AG09309 (cell line): ENCODE measurements around the gene RNF208.

ENCODE experiments used
- DNase-seq: peaks from one replicate; pipeline ENCODE4 v3.0.0-alpha.2; 2010; ENCODE audit warnings: low read depth
- H3K4me3 ChIP-seq: 2 replicates; pipeline ENCODE4 v1.5.1; 2011; ENCODE audit warnings: mild to moderate bottlenecking, low read depth, low read length, moderate library complexity; ENCODE audit not compliant: control insufficient read depth
- CTCF ChIP-seq: IDR thresholded peaks from 2 replicates; pipeline ENCODE4 v1.5.1; 2011; ENCODE audit warnings: mild to moderate bottlenecking, low read depth, low read length, inconsistent platforms; ENCODE audit not compliant: insufficient read depth, control insufficient read depth; ENCODE audit errors: missing control alignments

RNF208 gene

DNA sequence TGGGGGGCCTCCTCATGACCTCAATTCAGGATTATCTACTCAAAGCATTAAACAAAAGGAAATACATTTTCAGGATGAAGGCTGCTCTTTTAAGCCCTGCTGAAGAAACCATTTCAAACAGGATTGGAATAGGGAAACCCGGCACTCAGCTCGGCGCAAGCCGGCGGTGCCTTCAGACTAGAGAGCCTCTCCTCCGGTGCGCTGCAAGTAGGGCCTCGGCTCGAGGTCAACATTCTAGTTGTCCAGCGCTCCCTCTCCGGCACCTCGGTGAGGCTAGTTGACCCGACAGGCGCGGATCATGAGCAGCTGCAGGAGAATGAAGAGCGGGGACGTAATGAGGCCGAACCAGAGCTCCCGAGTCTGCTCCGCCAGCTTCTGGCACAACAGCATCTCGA is 17.3 kb downstream of the RNF208 start:
- no peak for DNase-seq
- peak overlapping the region; percentile 81 for H3K4me3 ChIP-seq
- TF ChIP-seq CTCF = no peak

DNA sequence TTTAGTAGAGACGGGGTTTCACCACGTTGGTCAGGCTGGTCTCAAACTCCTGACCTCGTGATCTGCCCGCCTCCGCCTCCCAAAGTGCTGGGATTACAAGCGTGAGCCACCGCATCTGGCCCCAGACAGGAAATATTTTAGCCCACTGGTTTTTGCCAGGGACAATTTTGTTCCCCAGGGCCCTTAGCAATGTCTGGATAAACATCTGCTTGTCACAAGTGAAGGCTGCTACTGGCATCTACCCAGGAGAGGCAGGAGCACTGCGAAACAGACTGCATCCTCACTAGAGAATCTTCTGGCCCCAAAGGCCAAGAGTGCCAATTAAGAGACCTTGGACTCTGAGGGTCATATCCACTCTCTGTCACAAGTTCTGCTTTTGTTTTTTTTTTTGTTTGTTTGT is 19.1 kb downstream of the RNF208 start:
- no peak for TF ChIP-seq CTCF
- DNase-seq = no peak
- H3K4me3 ChIP-seq = no peak overlapping the region

DNA sequence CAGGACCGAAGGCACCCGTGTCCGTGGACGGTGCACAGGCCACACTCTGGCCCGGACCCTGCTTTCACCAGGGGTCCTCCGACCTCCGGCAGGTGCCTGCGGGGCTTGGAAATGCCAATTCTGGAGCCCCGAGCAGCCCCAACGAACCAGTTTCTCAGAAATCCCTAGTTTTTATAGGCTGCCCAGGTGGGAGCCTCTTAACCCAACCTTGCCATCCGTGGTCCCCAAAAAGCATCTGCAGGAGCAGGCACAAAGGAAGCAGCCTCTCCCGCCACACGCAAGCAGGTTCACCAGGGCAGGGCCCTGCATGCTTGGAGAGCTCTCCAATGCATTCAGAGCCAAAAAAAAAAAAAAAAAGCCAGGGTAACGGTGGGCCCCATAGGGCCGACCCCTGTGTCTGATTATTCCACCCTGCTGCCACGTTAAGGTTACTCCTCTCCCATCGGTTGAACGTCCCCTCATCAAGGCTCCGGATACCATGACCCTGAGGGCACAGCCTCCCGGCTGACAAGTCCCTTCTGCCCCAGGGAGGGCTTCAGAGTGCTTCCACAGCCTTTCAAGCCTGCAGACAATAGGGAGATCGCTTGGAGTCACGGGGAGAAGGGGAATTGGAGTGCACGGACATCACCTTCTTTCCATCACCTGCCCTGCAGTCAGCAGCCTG is 20.7 kb downstream of the RNF208 start:
- peak overlapping the region; percentile 57 for H3K4me3 ChIP-seq
- no peak for DNase-seq
- TF ChIP-seq CTCF = no peak

- peak; percentile 91 for DNase-seq
These were observed 21.5 kb downstream of the RNF208 start, which contains the start of gene TPRN for GRCh38 chr9:137200311-137201204. TSS of gene TPRN (minus strand) at chr9:137200741. CDS start at chr9:137200711, 30 bp downstream.

GRCh38 chr9:137199411-137200121 is 22.5 kb downstream of the RNF208 start:
- no peak for DNase-seq
- peak overlapping the region; percentile 42 for H3K4me3 ChIP-seq
- no peak for TF ChIP-seq CTCF

More at GRCh38 chr9:137200311-137201204, 21.5 kb downstream of the RNF208 start, which contains the start of gene TPRN:
- H3K4me3 ChIP-seq = peak within 1 kb of the TSS; percentile 57
- no peak for TF ChIP-seq CTCF

DNA sequence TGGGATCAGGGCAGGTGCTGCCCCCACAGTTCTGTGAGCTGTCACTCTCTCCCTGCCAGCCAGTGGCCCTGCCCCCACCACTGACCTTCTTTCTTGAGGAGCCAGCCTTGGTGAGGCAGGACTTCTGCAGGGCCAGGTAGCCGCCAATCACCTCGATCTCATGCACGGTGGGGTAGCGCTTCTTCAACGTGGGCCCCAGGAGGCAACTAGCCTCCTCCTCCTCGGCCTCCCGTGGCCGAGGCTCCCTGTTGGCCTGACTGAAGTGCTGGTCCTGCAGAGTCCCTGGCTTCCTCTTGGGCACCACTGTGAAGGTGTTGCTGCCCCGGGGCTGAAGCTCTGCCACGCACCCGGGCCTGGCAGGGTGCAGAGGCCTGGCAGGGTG is 23.1 kb downstream of the RNF208 start:
- no peak for TF ChIP-seq CTCF
- peak overlapping the region; percentile 42 for H3K4me3 ChIP-seq
- no peak for DNase-seq
